Cardiac fibroblast (primary cell): ENCODE results near the gene NPEPL1.

Experiments
- DNase-seq, 2 donors: peaks; one replicate each; pipeline versions ENCODE4 v3.0.0 to v3.0.0-alpha.2; 2010; ENCODE audit warnings: low read depth in 2 of 2
- H3K4me3 ChIP-seq, 2 donors: replicated peaks in 1 of 2; 1 replicate in 1 of 2; 2 replicates in 1 of 2; pipeline ENCODE4 v1.5.1; 2011; ENCODE audit warnings: low read depth in 2 of 2, low read length in 2 of 2, mild to moderate bottlenecking in 2 of 2, moderate library complexity in 1 of 2
- TF ChIP-seq, protein P1 (sequence below): IDR thresholded peaks from one replicate; pipeline ENCODE4 v1.5.1; 2011; ENCODE audit warnings: low read depth, mild to moderate bottlenecking, low read length, inconsistent platforms

Gene NPEPL1

DNA sequence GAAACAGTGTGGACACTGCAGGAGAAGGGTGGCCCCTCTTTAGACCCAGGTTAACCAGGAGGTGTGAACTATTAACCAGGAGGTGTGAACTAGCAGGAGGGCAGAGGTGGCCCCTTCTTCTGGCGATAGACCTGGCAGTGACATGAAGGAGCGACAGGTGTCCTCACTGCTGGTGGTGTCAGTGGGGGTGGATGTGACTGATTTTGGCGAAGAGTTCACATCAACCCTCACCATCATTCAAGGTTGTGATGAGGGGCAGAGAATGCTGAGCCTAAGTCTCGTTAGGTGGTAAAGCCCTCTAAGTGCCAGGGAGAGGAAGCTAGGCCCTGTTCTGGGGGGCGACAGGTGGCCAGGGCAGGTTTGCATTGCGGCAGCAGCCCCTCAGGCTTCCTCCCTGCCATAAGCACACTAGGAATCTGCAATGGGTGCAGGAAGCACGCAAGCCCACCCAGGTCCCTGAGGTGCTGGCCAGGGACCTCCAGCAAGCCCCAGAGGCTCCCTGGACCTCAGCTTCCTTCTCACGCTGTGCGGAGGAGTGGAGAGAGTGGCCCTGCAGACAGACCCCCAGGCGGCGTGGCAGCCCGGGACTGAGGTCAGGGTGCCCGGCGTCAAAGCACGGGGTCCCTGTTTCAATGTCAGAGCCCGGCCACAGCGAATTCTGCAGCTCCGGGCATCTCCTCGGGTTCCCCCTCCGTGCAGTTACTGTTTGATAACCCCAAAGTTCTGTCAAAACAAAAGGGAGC, 13.7 kb downstream of the NPEPL1 start:
- H3K4me3 ChIP-seq = no peak overlapping the region
- TF ChIP-seq, protein P1, sequence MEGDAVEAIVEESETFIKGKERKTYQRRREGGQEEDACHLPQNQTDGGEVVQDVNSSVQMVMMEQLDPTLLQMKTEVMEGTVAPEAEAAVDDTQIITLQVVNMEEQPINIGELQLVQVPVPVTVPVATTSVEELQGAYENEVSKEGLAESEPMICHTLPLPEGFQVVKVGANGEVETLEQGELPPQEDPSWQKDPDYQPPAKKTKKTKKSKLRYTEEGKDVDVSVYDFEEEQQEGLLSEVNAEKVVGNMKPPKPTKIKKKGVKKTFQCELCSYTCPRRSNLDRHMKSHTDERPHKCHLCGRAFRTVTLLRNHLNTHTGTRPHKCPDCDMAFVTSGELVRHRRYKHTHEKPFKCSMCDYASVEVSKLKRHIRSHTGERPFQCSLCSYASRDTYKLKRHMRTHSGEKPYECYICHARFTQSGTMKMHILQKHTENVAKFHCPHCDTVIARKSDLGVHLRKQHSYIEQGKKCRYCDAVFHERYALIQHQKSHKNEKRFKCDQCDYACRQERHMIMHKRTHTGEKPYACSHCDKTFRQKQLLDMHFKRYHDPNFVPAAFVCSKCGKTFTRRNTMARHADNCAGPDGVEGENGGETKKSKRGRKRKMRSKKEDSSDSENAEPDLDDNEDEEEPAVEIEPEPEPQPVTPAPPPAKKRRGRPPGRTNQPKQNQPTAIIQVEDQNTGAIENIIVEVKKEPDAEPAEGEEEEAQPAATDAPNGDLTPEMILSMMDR = no peak
- DNase-seq = no peak

- DNase-seq = no peak
- no peak overlapping the region for H3K4me3 ChIP-seq
- TF ChIP-seq, protein P1 = no peak
These were observed 14.5 kb downstream of the NPEPL1 start for GRCh38 chr20:58706975-58707681.

DNA sequence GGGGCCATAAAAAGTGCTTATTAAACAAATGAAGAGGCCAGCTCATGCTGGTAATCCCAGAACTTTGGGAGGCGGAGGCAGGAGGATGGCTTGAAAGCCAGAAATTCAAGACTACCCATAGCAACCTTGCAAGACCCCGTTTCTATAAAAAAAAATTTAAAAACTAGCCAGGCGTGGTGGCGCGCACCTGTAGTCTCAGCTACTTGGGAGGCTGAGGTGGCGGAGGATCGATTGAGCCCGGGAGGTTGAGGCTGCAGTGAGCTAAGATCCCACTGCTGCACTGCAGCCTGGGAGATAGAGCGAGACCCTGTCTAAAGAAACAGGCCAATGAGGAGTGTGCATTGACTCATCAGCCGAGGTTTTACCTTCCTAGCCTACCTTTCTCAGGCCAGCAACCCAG, 15.2 kb downstream of the NPEPL1 start:
- H3K4me3 ChIP-seq = no peak overlapping the region
- no peak for DNase-seq
- TF ChIP-seq, protein P1 = no peak

DNA sequence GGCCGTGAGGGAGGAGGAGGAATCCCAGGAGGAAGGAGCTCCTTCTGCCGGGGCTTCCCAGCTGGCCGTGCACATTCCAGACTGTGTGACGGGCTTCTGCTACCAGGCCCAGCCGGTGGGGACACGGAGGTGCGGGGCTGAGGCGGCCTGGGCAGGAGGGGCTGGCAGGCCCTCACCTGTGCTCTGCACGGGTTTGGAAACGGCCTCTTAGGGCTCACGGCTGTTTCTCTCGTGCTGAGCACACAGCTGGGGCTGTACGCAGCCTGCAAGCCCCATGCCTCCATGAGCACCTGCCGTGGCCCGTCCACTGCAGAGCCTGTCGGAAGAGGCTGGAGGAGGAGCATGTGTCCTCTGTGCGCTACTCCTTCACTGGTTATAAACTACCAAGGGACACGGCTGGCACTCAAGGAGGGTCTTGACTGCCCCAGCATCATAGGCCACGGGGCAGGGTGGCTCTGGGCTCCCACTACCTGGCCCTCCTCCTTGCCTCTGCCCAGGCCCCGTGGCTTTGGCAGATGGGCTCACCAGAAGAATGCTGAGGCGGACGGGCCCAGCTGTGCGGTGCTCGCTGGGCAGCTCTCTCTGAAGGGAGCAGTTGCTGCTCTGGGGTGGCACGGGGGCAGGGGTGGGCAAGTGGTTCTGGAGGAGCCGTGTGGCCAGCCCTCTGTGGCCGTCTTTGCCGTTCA, 15.8 kb downstream of the NPEPL1 start:
- H3K4me3 ChIP-seq = no peak overlapping the region

GRCh38 chr20:58709013-58709702, 16.6 kb downstream of the NPEPL1 start:
- H3K4me3 ChIP-seq = no peak overlapping the region
- DNase-seq = no peak
- TF ChIP-seq, protein P1 = no peak

More for the DNA sequence above, 15.8 kb downstream of the NPEPL1 start:
- DNase-seq = no peak
- TF ChIP-seq, protein P1 = no peak

DNA sequence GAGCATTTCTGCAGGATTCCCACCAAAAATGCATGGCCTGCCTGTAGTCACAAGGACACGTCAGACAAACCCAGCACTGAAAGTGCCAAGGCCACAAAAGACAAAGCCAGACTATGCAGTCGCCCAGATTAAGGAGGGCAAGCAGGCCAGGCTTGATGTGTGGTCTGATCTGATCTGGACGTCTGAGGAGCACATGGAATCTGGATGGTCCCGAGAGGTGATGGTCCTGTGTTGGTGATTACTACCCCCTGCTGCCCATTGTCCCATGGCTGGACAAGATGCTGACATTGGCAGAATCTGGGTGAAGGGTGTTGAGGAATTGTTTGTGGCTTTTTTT, 17.1 kb downstream of the NPEPL1 start:
- no peak overlapping the region for H3K4me3 ChIP-seq
- TF ChIP-seq, protein P1 = no peak

More for the DNA sequence above, 17.1 kb downstream of the NPEPL1 start:
- no peak for DNase-seq
